OCI-M2 (cell line): Measurements from ENCODE around the gene CYP26B1.

ENCODE experiments used
- DNase-seq: peaks from one replicate; lab custom pipeline; 2025; ENCODE audit not compliant: unreplicated experiment; lab: John Stamatoyannopoulos, UW

CYP26B1 gene

DNA sequence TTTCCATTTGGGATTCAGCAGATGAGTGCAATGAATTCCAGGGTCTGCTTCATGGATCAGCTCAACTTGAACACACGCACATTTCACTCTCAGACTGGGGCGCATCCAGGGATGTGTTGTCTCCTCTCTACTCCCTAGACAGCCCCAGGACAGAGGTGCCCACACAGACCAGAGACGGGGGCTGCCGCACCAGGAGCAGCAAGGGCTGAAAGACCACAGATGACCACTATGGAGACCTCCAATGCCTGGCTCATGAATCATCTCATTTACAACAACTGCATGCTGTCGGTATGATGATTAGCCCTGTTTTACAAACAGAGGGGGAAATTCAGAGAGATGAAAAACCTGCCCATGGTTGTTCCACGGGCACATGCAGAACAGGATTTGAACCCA lies 63.1 kb downstream of the CYP26B1 start:
- DNase-seq = no peak

DNA sequence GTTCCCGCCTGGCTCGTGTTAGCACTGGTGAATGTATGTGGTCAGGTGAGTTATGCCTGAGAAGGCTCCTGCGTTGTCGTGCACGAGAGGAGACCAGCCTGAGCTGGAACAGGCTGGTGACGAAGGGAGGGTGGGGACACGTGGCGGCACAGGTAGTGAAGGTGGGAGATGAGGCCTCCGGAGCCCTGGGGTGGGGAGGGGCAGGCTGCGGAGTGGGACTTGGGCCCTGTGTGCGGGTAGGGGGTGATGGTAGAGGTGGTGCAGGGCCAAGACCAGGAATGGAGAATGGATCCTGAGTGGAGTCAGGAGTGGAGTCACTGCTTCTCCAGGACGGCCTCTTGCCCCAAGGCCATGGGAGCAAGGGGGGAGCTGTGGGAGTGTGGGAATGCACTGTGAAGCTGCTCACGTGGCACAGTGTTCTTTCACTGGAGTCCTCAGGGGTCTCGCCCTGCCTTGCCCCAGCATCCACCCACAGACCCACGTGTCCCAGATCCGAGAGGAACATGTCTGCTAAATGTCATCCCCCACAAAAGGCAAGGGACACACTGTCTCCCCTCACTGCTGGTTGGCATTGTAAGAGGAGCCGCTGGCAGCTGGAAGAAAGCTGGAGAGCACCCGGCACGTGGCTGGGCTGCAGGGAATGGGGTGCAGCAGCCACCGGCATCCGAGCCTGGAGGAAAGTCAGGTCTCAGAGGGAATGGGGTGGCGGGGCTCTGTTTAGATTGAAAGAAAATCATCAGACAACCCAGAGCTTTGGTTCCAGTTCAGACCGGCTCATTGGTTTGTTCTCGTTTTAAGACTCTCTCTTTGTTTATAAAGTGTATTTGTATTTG lies 63.7 kb downstream of the CYP26B1 start:
- no peak for DNase-seq

DNA sequence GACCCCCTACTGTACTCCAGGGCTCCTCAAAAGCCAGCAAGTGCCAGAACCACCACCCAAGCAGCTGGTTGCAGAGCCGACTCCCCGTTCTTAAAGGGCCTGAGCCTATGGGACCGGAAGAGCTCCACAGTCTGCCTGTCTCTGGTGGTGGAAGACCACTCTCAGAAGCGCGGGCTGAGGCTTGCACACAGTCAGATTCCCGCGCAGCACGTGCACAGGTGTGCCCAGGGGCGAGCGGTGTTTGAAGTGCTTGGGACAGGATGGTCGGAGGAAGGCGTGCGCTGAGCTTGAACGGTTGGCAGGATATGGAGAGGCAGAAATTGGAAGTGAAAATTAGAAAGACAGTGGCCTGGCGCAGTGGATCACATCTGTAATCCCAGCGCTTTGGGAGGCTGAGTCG lies 64.8 kb downstream of the CYP26B1 start:
- no peak for DNase-seq

DNA sequence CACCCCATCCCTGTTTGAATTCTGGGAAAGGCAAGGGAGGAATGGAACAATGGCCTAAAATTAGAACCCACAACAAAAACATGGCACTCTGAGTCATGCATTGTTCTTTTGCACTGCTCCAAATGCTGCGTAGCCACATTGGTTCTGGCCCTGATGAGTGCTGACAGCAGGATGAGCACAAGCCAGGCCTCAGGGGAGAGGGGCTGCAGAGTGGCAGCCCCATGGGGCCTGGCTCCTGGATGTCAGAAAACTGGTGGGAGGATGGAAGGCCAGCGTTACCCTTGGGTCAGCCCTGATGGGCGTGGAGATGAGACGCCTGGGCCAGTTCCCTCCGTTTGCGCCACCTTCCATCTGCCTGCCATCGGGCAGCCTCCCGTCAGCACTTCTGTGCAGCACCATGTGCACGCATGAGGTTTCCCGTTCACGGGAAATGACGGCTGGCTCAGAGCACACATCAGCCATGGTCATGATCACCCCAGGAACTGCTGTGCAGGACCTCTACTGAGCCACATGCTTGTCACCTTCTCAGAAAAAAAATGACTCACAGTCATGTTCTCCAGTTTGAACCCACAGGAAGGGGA lies 65.6 kb downstream of the CYP26B1 start:
- no peak for DNase-seq

DNA sequence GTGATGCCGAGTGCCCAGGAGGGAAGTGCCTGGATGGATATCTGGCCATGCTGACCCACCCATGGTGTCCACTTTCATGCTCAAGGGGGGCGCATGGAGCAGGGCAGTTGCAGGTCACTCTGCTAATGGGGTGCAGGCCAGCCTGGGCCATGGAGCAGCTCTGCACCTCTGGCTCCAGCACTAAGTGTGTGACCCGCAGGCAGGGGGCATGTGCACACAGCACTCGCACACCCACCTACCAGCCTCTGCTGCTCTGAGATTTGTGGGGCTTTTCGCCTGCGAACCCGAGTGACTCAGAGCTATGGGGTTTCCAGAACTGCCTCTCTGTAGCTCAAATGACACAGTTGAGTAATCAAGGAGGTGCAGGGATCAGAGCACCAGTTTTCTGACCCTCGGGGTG lies 66.2 kb downstream of the CYP26B1 start:
- DNase-seq = no peak

DNA sequence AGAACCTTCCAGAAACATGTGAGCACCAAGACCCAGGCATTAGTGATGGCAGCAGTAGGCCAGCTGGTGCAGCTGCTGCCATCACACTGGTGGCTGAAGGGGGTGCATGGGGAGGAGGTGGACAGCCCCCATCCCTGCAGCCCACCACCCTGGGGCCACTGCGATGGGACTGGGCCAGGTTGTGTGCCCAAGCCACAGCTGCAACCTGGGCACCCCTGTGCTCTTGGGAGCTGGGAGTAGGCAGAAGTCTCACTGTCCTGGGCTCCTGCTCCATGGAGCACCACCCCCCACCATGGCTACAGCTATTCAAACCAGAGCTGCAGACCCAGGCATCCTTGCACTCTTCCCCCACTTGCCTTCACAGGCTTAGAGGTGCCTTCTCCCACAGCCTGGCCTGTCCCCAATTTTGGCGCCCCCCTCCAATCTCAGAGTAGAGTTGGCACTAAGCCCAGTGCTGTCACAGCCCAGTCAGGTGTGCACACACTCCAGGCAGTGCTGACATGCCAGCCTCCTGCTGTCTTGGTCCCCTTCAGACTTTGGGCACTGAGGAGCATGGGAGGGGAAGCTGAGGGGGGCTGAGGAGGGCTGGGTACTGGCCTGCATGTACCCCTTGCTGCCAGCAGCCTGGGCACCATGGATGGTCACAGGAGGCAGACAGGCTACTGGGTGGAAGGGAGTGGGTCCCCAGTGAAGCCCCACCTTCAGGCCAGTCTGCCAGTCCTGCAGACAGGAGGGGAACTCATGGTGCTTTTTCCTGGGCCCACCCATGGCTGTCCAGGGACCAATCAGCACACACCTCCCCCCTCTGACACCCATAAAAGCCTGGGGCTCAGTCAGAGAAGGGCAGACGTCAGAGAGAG lies 67.1 kb downstream of the CYP26B1 start:
- no peak for DNase-seq
